Measurements from ENCODE around the gene ELAVL1. TPM values are rescaled to one million over a fixed set of nuclear protein-coding genes. Genes with fewer than 3 reads are reported as not detected.

Gene ELAVL1
- total RNA-seq, 1 donor from 2014 or later = 108 TPM

DNA sequence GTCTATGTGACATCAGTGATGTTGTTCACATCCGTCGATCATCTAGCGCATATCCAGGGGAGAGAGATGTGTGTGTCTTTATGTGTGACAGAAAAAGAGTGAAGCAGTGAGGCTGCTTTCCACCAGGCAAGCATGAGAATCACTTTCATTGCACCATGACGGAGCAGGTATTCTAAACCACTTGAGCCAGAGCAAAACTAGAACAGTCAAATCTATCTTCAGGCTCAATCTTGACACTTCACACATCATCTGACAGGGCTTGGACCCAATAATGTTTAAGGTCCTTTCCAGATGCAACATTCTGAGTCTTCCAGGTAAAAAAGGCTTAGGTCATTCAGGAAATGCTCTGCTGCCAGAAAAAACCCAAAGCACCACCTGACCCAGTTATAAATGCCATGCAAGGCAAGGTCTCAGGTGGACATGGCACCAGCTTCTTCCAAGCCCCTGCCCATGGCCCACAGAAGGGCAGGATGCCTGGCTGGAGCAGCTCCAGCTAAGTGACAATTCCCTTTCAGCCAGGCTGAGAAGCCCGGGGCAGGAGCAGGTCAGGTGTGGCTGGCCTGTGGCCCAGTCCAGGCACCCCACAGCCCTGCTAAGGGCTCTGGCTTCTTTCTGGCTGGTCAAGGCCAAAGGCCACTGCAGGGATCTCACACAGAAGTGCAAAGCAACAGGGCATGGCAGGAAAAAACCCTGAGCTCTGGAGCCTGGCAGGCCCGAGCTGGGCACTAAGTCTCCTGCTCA lies 5.0 kb downstream of the ELAVL1 start:
- no peak overlapping the region for H3K4me3 ChIP-seq
- Mint-ChIP-seq H3K27ac (no peak overlapping the region), H3K9me3 (no peaks in the 10 kb centered on the region), H3K4me3 (no peak overlapping the region), H3K4me1 (peaks cover 36% of the 10 kb centered on the region), H3K36me3 (peaks cover 23% of the 10 kb centered on the region), H3K27me3 (ENCODE audit: insufficient read depth, low read depth) (peaks cover 6% of the 10 kb centered on the region)
- TF ChIP-seq, protein P1, sequence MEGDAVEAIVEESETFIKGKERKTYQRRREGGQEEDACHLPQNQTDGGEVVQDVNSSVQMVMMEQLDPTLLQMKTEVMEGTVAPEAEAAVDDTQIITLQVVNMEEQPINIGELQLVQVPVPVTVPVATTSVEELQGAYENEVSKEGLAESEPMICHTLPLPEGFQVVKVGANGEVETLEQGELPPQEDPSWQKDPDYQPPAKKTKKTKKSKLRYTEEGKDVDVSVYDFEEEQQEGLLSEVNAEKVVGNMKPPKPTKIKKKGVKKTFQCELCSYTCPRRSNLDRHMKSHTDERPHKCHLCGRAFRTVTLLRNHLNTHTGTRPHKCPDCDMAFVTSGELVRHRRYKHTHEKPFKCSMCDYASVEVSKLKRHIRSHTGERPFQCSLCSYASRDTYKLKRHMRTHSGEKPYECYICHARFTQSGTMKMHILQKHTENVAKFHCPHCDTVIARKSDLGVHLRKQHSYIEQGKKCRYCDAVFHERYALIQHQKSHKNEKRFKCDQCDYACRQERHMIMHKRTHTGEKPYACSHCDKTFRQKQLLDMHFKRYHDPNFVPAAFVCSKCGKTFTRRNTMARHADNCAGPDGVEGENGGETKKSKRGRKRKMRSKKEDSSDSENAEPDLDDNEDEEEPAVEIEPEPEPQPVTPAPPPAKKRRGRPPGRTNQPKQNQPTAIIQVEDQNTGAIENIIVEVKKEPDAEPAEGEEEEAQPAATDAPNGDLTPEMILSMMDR (IDR thresholded peaks at IDR 0.05) = no peak
- TF ChIP-seq EZH2 (IDR thresholded peaks at IDR 0.05) (no peak), EZH2phosphoT487 (IDR thresholded peaks at IDR 0.05) (no peak)
- H3K4me2 ChIP-seq = no peak overlapping the region
- no peak overlapping the region for H3K9ac ChIP-seq
- no peak for DNase-seq (ENCODE audit: low spot score)
- H3K27me3 ChIP-seq = no peaks in the 10 kb centered on the region
- no peaks in the 10 kb centered on the region for H3K36me3 ChIP-seq
- H3K4me1 ChIP-seq = peaks cover 20% of the 10 kb centered on the region
- peaks cover 95% of the 10 kb centered on the region for H4K20me1 ChIP-seq (ENCODE audit: low read depth)
- no peaks in the 10 kb centered on the region for H3K9me3 ChIP-seq (ENCODE audit: low read depth)
- H2AFZ ChIP-seq (replicated peaks) = no peak overlapping the region
- peaks cover 39% of the 10 kb centered on the region for H3F3A ChIP-seq (ENCODE audit: low read depth)
- H3K27ac ChIP-seq = no peak overlapping the region
- H3K79me2 ChIP-seq (ENCODE audit: low read depth) = peaks cover 97% of the 10 kb centered on the region

DNA sequence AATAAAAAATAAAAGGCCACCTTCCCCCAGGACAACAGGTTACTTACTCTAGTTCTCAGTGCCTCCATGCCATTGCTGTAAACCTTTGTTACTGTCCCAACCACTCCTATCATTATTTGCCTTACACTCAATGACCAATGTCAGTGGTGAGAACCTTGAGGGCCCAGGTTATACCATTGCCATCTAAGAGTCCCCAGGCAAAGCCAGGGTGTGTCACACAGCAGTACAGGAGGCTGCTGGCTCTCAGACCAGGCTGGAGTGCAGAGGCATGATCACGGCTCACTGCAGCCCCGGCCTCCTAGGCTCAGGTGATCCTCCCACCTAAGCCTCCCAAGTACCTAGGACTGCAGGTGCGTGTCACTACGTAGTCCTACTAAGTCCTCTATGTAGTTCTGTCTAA lies 6.1 kb downstream of the ELAVL1 start:
- Mint-ChIP-seq H3K36me3 (peaks cover 19% of the 10 kb centered on the region), H3K4me3 (no peak overlapping the region), H3K27me3 (ENCODE audit: insufficient read depth, low read depth) (peaks cover under 1% of the 10 kb centered on the region), H3K9me3 (no peaks in the 10 kb centered on the region), H3K27ac (no peak overlapping the region), H3K4me1 (peaks cover 36% of the 10 kb centered on the region)
- no peak for DNase-seq (ENCODE audit: low spot score)
- TF ChIP-seq, protein P1 (IDR thresholded peaks at IDR 0.05) = no peak
- TF ChIP-seq EZH2 (IDR thresholded peaks at IDR 0.05) (no peak), EZH2phosphoT487 (IDR thresholded peaks at IDR 0.05) (no peak)
- no peaks in the 10 kb centered on the region for H3K36me3 ChIP-seq
- no peak overlapping the region for H3K27ac ChIP-seq
- no peak overlapping the region for H3K9ac ChIP-seq
- H3K9me3 ChIP-seq (ENCODE audit: low read depth) = no peaks in the 10 kb centered on the region
- H3K4me1 ChIP-seq = peaks cover 26% of the 10 kb centered on the region
- peaks cover 39% of the 10 kb centered on the region for H3F3A ChIP-seq (ENCODE audit: low read depth)
- H4K20me1 ChIP-seq (ENCODE audit: low read depth) = peaks cover 99% of the 10 kb centered on the region
- no peak overlapping the region for H3K4me2 ChIP-seq
- peaks cover 100% of the 10 kb centered on the region for H3K79me2 ChIP-seq (ENCODE audit: low read depth)
- H3K27me3 ChIP-seq = no peaks in the 10 kb centered on the region
- H3K4me3 ChIP-seq = no peak overlapping the region
- no peak overlapping the region for H2AFZ ChIP-seq (replicated peaks)

DNA sequence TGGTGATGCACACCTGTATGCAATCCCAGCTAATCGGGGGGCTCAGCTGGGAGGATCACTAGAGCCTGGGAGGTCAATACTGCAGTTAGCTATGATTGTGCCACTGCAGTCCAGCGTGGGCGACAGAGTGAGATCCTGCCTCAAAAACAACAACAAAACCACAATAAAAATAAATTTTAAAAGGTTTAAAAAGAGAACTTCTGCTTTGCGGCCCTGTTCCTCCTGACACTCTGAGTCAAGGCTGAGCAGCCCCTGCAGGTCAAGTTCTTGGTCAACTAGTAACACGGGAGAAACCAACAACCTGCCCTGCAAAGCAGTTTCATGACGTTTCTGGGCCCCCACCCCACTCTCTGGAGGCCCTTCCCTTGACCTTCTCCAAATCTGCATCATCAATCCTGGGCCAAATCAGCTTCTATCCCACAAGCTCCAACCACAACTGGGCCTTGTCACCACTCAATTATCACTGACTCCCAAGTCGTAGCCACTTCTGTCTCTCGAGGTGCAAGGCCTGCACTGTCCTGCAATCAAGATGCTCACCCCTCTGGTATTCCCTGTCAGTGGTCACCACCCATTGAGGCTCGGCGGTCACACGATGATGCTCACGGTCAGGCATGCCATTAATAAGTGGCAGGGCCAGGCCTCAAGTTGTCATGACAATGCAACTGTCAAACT lies 7.5 kb downstream of the ELAVL1 start:
- H3K27ac ChIP-seq = no peak overlapping the region
- H3K27me3 Mint-ChIP-seq (ENCODE audit: insufficient read depth, low read depth) = no peaks in the 10 kb centered on the region
- no peak overlapping the region for H3K9ac ChIP-seq
- no peak for DNase-seq (ENCODE audit: low spot score)
- no peaks in the 10 kb centered on the region for H3K36me3 ChIP-seq
- peaks cover 100% of the 10 kb centered on the region for H3K79me2 ChIP-seq (ENCODE audit: low read depth)
- no peaks in the 10 kb centered on the region for H3K27me3 ChIP-seq
- no peaks in the 10 kb centered on the region for H3K9me3 Mint-ChIP-seq
- H3K4me3 ChIP-seq = no peak overlapping the region
- peaks cover 28% of the 10 kb centered on the region for H3F3A ChIP-seq (ENCODE audit: low read depth)
- H3K9me3 ChIP-seq (ENCODE audit: low read depth) = no peaks in the 10 kb centered on the region
- peaks cover 36% of the 10 kb centered on the region for H3K4me1 Mint-ChIP-seq
- H3K4me3 Mint-ChIP-seq = no peak overlapping the region
- H4K20me1 ChIP-seq (ENCODE audit: low read depth) = peaks cover 99% of the 10 kb centered on the region
- H3K27ac Mint-ChIP-seq = no peak overlapping the region
- no peak overlapping the region for H3K4me2 ChIP-seq
- TF ChIP-seq, protein P1 (IDR thresholded peaks at IDR 0.05) = no peak
- TF ChIP-seq EZH2 (IDR thresholded peaks at IDR 0.05) (no peak), EZH2phosphoT487 (IDR thresholded peaks at IDR 0.05) (no peak)
- no peak overlapping the region for H2AFZ ChIP-seq (replicated peaks)
- peaks cover 19% of the 10 kb centered on the region for H3K36me3 Mint-ChIP-seq
- peaks cover 18% of the 10 kb centered on the region for H3K4me1 ChIP-seq

All from neural progenitor cell (in vitro differentiated cells).